WTC11 (cell line): ENCODE measurements around the gene KRTAP1-4.

ENCODE experiments used
- MAX ChIP-seq: sonication (generic); formaldehyde crosslinking; IDR thresholded peaks from 2 replicates; pipeline ENCODE4 v1.8.0; 2022; ENCODE audit warnings: mild to moderate bottlenecking, missing genetic modification reagents
- TF ChIP-seq, protein P1 (sequence below): sonication (generic); formaldehyde crosslinking; IDR thresholded peaks from 2 replicates; pipeline ENCODE4 v1.8.0; 2022; ENCODE audit warnings: mild to moderate bottlenecking, missing genetic modification reagents
- TF ChIP-seq, protein P2 (sequence below): sonication (generic); formaldehyde crosslinking; IDR thresholded peaks from 2 replicates; pipeline ENCODE4 v1.8.1; 2022; ENCODE audit warnings: low read depth, missing genetic modification reagents, borderline replicate concordance

DNA sequence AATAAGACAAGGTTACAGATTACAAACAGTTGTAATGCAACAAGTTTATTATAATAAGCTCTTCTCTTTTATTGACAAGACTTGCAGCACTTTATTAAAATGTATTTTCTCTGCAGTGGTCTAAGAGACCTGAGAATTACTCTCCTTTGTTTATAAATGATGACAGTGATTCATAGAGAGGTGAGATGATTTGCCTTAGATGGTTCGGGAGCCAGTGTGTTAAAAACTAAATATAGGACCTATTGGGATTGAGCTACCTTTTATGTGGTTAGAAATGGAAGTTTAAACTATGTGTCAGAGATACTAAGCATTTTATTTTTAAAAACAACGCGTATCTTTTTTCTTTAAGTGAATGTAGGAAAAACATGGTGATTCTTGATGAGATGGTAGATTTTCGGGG is 33.2 kb downstream of the KRTAP1-4 start:
- TF ChIP-seq, protein P1, sequence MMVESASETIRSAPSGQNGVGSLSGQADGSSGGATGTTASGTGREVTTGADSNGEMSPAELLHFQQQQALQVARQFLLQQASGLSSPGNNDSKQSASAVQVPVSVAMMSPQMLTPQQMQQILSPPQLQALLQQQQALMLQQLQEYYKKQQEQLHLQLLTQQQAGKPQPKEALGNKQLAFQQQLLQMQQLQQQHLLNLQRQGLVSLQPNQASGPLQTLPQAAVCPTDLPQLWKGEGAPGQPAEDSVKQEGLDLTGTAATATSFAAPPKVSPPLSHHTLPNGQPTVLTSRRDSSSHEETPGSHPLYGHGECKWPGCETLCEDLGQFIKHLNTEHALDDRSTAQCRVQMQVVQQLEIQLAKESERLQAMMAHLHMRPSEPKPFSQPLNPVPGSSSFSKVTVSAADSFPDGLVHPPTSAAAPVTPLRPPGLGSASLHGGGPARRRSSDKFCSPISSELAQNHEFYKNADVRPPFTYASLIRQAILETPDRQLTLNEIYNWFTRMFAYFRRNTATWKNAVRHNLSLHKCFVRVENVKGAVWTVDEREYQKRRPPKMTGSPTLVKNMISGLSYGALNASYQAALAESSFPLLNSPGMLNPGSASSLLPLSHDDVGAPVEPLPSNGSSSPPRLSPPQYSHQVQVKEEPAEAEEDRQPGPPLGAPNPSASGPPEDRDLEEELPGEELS = no peak
- TF ChIP-seq, protein P2, sequence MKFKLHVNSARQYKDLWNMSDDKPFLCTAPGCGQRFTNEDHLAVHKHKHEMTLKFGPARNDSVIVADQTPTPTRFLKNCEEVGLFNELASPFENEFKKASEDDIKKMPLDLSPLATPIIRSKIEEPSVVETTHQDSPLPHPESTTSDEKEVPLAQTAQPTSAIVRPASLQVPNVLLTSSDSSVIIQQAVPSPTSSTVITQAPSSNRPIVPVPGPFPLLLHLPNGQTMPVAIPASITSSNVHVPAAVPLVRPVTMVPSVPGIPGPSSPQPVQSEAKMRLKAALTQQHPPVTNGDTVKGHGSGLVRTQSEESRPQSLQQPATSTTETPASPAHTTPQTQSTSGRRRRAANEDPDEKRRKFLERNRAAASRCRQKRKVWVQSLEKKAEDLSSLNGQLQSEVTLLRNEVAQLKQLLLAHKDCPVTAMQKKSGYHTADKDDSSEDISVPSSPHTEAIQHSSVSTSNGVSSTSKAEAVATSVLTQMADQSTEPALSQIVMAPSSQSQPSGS (CRISPR knock-in tag) = no peak
- no peak for TF ChIP-seq MAX (CRISPR knock-in tag)
